RWPE2 (cell line): ENCODE data around the gene TSC22D3.

Experiments
- ATAC-seq: fragments of 200-7000 bp; cut with Tn5 transposase; 3 replicates; pipeline ENCODE4 v1.9.1; 2021; ENCODE audit warnings: low read depth
- DNase-seq: peaks from one replicate; pipeline ENCODE4 v3.0.0-alpha.2; 2020; ENCODE audit warnings: low spot score
- H3K27ac ChIP-seq: fragments of 450-650 bp; 2 replicates; pipeline ENCODE4 v1.5.1; 2017; ENCODE audit warnings: mild to moderate bottlenecking; ENCODE audit not compliant: poor library complexity, severe bottlenecking
- H3K27me3 ChIP-seq: fragments of 250-450 bp; sonication (Bioruptor Pico); 2 replicates; pipeline ENCODE4 v1.5.1; 2021; ENCODE audit warnings: mild to moderate bottlenecking, moderate library complexity; ENCODE audit not compliant: insufficient read depth, poor library complexity, severe bottlenecking
- H3K36me3 ChIP-seq: fragments of 250-450 bp; sonication (Bioruptor Pico); 2 replicates; pipeline ENCODE4 v1.5.1; 2020; ENCODE audit warnings: low read depth, mild to moderate bottlenecking, moderate library complexity
- H3K4me1 ChIP-seq: fragments of 250-450 bp; sonication (Bioruptor Pico); 2 replicates; pipeline ENCODE4 v1.5.1; 2021; ENCODE audit warnings: mild to moderate bottlenecking, moderate library complexity; ENCODE audit not compliant: insufficient read depth, poor library complexity, severe bottlenecking
- H3K4me3 ChIP-seq: fragments of 250-450 bp; sonication (Bioruptor Pico); 2 replicates; pipeline ENCODE4 v1.5.1; 2021; ENCODE audit warnings: mild to moderate bottlenecking, moderate library complexity; ENCODE audit not compliant: severe bottlenecking
- H3K9me3 ChIP-seq: fragments of 250-450 bp; sonication (Bioruptor Pico); 2 replicates; pipeline ENCODE4 v1.5.1; 2021; ENCODE audit warnings: mild to moderate bottlenecking, moderate library complexity; ENCODE audit not compliant: severe bottlenecking
- TF ChIP-seq, protein P1 (sequence below): fragments of 450-650 bp; IDR thresholded peaks from one replicate; pipeline ENCODE4 v1.5.1; 2017; ENCODE audit warnings: mild to moderate bottlenecking, moderate library complexity; ENCODE audit not compliant: poor library complexity, severe bottlenecking

The TSC22D3 gene

DNA sequence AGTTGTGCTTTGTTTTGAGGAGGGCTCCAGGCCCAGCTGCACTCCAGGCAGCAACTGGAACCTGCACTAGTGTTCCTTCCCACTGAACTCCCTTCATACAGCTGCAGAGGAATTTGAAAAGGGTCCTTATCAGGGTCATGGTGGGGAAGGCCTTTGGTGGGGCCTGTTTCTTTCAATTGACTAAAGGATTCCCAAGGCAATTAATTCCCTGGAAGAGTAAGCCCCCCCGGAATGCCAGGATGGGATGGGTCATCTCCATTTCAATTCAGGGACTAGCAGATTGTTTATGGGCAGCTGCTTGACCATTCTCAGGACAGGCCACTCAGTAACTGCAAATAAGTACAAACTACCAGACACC, 45.3 kb downstream of the TSC22D3 start:
- H3K4me1 ChIP-seq = peaks cover 45% of the 10 kb centered on the region
- DNase-seq = no peak
- H3K27ac ChIP-seq = peak overlapping the region; percentile 42
- ATAC-seq = no peak
- H3K36me3 ChIP-seq = no peaks in the 10 kb centered on the region
- no peak overlapping the region for H3K4me3 ChIP-seq
- TF ChIP-seq, protein P1, sequence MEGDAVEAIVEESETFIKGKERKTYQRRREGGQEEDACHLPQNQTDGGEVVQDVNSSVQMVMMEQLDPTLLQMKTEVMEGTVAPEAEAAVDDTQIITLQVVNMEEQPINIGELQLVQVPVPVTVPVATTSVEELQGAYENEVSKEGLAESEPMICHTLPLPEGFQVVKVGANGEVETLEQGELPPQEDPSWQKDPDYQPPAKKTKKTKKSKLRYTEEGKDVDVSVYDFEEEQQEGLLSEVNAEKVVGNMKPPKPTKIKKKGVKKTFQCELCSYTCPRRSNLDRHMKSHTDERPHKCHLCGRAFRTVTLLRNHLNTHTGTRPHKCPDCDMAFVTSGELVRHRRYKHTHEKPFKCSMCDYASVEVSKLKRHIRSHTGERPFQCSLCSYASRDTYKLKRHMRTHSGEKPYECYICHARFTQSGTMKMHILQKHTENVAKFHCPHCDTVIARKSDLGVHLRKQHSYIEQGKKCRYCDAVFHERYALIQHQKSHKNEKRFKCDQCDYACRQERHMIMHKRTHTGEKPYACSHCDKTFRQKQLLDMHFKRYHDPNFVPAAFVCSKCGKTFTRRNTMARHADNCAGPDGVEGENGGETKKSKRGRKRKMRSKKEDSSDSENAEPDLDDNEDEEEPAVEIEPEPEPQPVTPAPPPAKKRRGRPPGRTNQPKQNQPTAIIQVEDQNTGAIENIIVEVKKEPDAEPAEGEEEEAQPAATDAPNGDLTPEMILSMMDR = no peak
- no peaks in the 10 kb centered on the region for H3K9me3 ChIP-seq
- H3K27me3 ChIP-seq = no peaks in the 10 kb centered on the region

DNA sequence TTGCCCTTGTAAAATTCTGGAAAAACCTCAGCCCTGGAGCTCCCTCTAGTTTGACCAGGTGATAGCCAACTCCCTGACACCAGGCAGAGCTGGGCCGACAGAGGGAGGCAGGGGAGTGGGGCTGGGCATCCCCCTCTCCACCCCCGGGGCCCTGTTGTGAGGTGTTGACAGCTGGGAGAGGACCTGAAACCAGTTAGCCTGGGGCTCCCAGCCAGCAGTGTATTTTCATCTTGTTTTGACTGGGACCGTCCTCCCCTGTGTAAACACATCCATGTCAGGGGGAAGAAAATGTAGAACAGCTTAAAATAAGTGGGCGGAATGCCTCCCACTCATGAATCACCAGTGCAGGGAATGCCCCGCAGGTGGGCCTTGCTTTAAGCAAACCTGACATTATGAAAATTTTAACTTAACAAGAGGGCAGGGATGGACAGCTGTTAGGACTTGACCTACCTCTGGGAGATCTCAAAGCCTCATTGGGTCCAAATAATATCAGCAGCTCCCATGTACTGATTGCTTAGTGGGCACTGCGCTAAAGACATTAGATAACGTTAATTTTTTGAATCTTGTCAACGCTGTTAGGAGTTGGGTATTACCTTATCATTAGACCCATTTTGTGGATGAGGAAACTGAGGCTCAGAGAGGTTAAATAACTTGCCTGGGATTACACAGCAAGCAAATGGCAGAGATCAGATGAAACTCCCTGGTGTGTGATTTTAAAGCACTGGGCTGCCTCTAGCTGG, 45.9 kb downstream of the TSC22D3 start:
- H3K4me3 ChIP-seq = no peak overlapping the region
- no peaks in the 10 kb centered on the region for H3K9me3 ChIP-seq
- H3K4me1 ChIP-seq = peaks cover 47% of the 10 kb centered on the region
- DNase-seq (no peak), ATAC-seq (no peak; the same call in 2 of the 3 replicates)
- TF ChIP-seq, protein P1 = no peak
- H3K27me3 ChIP-seq = no peaks in the 10 kb centered on the region
- no peak overlapping the region for H3K27ac ChIP-seq
- no peaks in the 10 kb centered on the region for H3K36me3 ChIP-seq

DNA sequence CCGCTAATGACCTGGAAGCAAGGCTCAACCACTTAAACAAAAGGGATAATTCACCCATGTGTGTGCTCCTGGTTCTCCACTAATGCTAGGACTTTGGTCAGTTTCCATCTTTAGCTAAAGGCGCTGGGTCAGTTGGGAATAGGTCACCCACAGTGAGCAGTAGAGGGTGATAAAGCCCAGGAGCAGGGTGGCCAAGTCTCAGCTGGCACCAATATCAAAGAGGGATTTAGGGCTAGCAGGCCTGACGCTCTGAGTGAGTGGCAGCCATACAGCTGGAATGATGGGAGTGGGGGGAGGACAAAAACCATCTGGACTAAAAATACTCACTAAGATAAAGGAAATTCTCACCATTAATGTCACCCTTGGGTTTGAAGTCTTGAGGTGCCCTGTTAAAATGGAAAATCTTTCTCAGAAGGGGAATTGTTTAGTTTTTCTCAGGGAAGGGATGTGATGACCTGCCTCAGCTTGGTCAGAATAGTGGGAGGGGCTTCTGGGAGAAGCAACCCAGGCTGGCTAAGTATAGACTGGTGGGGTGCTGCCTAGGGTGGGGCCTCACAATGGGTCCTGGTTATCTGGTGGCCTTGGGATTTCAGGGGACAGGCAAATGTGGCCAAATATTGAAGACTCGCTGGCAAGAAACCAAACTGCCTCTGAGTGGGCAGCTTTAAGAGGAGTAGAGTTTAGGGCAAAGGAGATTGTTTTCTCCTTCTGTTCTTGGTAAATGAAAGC, 47.1 kb downstream of the TSC22D3 start:
- TF ChIP-seq, protein P1 = no peak
- ATAC-seq = no peak
- Histone ChIP-seq H3K27me3 (no peaks in the 10 kb centered on the region), H3K36me3 (no peaks in the 10 kb centered on the region), H3K4me3 (no peak overlapping the region), H3K9me3 (no peaks in the 10 kb centered on the region), H3K4me1 (peaks cover 47% of the 10 kb centered on the region), H3K27ac (no peak overlapping the region)
- DNase-seq = no peak

DNA sequence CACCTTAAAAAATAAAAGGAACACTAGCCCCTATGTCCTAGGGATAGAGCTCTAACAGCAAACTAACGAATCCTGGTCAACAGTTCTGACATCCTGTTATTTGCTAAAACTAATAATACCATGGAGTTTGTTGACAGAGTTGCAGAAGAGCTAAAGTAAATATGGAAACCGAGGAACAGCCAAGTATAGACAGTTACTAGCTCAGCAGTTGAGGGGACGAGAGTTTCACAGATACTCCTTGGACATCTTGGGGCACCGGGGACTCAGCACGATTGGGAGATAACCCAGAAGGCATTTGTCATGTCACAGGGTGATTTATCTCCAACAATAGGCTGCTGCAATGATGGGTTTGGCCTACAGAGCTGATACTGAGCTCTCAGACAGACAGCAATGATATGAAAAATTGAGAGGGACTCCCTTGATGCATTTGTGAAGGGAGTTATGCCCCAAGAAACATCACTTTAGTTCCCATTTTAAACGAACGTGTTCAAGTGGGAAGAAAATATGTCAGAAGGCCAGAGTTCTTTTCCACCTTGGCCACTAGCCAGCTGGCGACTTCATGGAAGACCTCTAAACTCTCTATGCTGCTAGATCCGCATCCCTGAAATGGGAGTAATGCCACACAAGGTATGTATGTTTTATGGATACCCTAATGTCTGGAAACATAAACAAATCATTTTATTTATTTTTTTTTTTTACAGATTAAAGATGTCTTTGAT, 48.6 kb downstream of the TSC22D3 start:
- DNase-seq (no peak), ATAC-seq (no peak)
- no peaks in the 10 kb centered on the region for H3K9me3 ChIP-seq
- H3K4me1 ChIP-seq = peaks cover 41% of the 10 kb centered on the region
- TF ChIP-seq, protein P1 = no peak
- H3K27me3 ChIP-seq = no peaks in the 10 kb centered on the region
- H3K4me3 ChIP-seq = no peak overlapping the region
- H3K36me3 ChIP-seq = no peaks in the 10 kb centered on the region
- peak overlapping the region; percentile 54 for H3K27ac ChIP-seq
